Memory B cell (primary cell): ENCODE results near the gene AUTS2.

Source experiments
- ATAC-seq: fragments of 150-1000 bp; cut with Tn5 transposase; 2 replicates; pipeline ENCODE4 v1.10.0; 2021; ENCODE audit warnings: low read depth, mild to moderate bottlenecking, moderate library complexity
- DNase-seq, 2 donors: peaks; one replicate each; pipeline ENCODE4 v3.0.0; 2022; ENCODE audit warnings: low spot score in 2 of 2
- H3K27ac Mint-ChIP-seq: one replicate; pipeline ENCODE4 v1.8.0; 2022; ENCODE audit warnings: mild to moderate bottlenecking, moderate library complexity, mixed read lengths
- H3K27me3 Mint-ChIP-seq: one replicate; pipeline ENCODE4 v1.8.0; 2022; ENCODE audit warnings: mixed read lengths
- H3K36me3 Mint-ChIP-seq: one replicate; pipeline ENCODE4 v1.8.0; 2022; ENCODE audit warnings: mild to moderate bottlenecking, mixed read lengths
- H3K4me1 Mint-ChIP-seq: one replicate; pipeline ENCODE4 v1.8.0; 2022; ENCODE audit warnings: mixed read lengths
- H3K4me3 Mint-ChIP-seq: one replicate; pipeline ENCODE4 v1.8.0; 2022; ENCODE audit warnings: mild to moderate bottlenecking, moderate library complexity, mixed read lengths
- H3K9me3 Mint-ChIP-seq: one replicate; pipeline ENCODE4 v1.8.0; 2022; ENCODE audit warnings: mixed read lengths

Gene AUTS2

DNA sequence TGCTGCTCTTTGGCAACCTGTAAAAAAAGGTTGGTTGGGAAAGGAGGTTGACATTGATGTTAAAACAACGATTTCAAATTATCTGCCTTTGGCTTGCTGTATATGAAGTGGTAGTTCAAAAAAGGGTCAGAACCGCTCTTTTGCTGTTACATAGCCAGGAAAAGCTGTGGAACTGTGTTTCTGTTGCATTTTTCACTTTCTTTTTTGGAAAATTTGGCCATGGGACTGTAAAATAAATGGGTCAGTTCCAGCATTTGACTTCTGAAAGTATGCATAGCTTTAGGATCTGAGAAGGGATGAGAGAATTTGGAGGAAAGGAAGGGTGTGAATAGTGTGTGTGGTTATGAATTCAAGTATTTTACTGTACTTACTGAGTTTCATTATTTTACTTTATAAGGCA is 7.3 kb downstream of the AUTS2 start:
- Mint-ChIP-seq H3K36me3 (no peaks in the 10 kb centered on the region), H3K4me1 (peaks cover 3% of the 10 kb centered on the region), H3K9me3 (no peaks in the 10 kb centered on the region), H3K4me3 (no peak overlapping the region), H3K27ac (no peak overlapping the region), H3K27me3 (no peaks in the 10 kb centered on the region)
- ATAC-seq: no peak
- no peak for DNase-seq

DNA sequence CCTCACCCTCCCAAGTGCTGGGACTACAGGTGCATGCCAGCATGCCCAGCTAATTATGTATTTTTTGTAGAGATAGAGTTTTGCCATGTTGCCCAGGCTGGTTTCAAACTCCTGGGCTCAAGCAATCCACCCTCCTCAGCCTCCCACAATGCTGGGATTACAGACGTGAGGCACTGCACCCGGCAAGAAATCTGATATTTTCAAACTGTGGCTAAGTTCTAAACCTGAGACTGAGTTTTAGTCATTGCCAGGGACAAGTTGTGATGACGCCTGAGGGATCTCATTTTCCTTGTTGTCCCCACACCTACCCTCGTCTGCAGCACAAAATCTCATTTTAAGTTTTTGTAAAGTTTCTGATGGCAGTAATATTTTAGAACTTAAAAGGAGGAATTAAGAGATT is 9.8 kb downstream of the AUTS2 start:
- H3K4me1 Mint-ChIP-seq: peaks cover 2% of the 10 kb centered on the region
- H3K27ac Mint-ChIP-seq: no peak overlapping the region
- ATAC-seq (no peak), DNase-seq (no peak)
- H3K36me3 Mint-ChIP-seq: no peaks in the 10 kb centered on the region
- H3K27me3 Mint-ChIP-seq: no peaks in the 10 kb centered on the region
- no peak overlapping the region for H3K4me3 Mint-ChIP-seq
- H3K9me3 Mint-ChIP-seq: no peaks in the 10 kb centered on the region

DNA sequence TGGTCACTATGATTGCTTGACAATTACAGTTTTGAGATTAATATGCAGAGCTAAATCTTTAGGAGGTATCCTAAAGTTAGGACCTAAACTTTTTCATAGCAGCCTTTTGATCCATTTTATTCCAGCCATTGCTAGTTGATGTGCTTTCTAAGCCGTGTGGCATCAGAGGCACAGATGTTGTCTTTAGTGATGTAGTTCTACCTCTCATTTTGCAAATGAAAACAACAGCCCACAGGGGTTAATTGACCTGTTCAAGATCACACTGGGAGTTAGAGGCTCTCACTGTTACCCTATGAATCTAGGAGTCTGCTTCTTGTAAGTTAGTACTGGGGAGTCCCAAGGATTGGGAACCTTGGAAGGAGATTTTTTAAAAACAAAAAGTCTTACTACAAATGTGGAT is 10.6 kb downstream of the AUTS2 start:
- DNase-seq (no peak), ATAC-seq (no peak)
- Mint-ChIP-seq H3K27me3 (no peaks in the 10 kb centered on the region), H3K27ac (no peak overlapping the region), H3K4me3 (no peak overlapping the region), H3K9me3 (no peaks in the 10 kb centered on the region), H3K36me3 (no peaks in the 10 kb centered on the region), H3K4me1 (peaks cover 4% of the 10 kb centered on the region)

DNA sequence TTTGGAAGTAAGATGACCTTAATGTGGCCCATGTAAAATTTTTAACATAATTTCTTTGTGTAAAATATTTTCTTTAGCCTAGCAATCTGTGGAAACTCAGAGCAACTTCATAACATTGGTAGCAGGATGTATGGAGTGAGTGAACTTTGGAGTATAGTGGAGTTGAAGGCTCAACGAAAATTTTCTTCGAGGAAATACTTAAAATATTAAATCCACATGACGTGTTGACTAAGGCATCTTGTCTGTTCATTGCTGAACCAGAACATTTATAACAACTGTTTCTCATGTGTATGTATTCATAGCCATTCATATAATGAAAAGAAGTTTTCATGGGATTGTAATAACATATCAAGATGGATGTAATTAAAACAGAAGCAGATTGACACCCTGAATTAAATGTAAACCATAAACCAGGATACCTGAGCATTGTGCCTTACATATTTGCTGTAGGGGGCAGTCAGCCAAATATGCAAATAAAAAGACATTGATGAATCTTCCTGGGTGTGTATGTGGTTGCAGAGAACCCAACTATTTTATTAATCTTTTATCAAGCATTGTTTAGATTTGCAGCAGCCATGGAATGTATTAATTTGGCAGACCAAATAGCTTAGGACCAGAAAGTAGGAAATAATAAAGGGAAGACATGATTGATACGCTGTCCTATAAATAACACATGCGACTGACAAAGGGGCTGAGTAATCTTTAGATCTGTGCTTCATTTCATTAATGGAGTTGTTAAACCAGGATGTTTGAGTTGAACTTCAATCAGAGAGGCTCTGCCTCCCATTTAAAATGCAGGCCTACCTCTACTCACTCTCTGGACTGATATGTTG is 11.5 kb downstream of the AUTS2 start:
- Mint-ChIP-seq H3K4me1 (peaks cover 8% of the 10 kb centered on the region), H3K27me3 (no peaks in the 10 kb centered on the region), H3K9me3 (no peaks in the 10 kb centered on the region), H3K27ac (no peak overlapping the region), H3K4me3 (no peak overlapping the region), H3K36me3 (no peaks in the 10 kb centered on the region)
- ATAC-seq: no peak
- DNase-seq: no peak

DNA sequence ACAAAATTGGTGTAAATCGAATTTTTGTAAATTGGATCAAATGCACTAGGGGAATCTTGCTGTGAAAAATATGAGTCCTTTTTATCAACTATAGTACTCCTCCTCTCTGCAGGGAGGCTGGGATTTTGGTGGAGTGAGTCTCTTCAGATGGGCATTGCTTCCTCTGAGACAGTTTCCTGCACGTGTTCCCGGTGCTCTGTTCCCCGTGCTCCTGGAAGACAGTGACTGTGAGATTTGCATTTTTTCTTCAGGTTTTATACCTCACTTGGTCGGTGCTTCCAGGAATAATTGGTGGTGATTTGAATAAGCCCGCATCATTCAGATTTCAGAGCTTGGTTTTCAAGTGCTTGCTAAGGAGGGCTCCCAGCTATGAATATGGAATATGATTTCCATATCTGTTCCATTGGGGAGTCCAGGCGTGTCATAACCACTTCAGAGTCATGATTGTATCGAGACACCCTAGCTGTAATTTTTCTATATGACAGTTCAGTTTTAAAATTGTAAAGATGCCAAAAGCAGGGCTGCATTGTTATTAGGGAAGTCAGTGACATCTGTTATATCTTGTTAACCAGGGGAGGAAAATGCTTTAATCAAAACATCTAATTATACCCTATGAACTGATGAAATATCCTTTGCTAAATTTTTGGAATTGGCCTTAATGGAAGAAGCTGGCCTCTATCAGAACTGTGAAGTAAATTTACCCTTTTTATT is 12.3 kb downstream of the AUTS2 start:
- Mint-ChIP-seq H3K27me3 (no peaks in the 10 kb centered on the region), H3K9me3 (no peaks in the 10 kb centered on the region), H3K4me1 (peaks cover 8% of the 10 kb centered on the region), H3K27ac (no peak overlapping the region), H3K36me3 (no peaks in the 10 kb centered on the region), H3K4me3 (no peak overlapping the region)
- ATAC-seq: no peak
- DNase-seq: no peak

DNA sequence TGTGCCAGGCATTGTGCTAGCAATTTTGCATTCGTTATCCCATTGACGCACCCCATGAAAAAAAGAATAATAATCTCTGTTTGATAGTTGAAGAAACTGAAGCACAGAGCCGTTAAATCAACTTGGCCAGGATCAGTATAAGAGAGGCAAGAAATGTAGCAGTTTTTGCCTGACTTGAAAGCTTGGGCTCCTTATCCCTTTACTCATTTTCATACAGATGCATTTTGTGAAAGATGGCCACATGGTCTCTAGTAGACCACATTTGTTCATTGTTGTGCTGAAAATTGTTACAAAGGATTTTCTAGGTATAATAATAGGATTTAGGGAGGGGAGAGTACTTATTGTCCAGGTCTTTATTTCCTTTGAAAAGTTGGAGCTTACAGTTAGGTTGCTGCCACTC is 14.7 kb downstream of the AUTS2 start:
- no peaks in the 10 kb centered on the region for H3K9me3 Mint-ChIP-seq
- peaks cover 8% of the 10 kb centered on the region for H3K4me1 Mint-ChIP-seq
- ATAC-seq (no peak), DNase-seq (no peak)
- H3K27me3 Mint-ChIP-seq: no peaks in the 10 kb centered on the region
- no peak overlapping the region for H3K4me3 Mint-ChIP-seq
- no peak overlapping the region for H3K27ac Mint-ChIP-seq
- no peaks in the 10 kb centered on the region for H3K36me3 Mint-ChIP-seq

DNA sequence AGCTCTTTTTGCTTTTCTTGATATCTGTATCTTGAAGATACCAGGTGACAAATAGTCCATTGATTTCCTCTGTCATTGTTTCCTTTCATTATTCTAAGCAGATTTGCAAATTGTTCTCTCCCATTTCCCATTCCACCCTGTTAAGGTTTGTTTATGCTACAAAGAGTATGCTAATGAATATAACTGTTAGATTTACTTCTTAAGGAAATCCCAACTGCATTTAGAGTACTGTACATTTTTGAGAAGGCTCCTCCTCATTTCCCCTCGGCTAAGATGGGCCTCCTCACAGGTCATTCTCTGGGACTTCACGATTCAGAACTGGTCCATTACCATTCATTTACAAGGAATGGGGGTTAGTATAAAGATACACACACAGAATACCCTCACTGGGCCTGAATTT is 15.6 kb downstream of the AUTS2 start:
- no peak overlapping the region for H3K27ac Mint-ChIP-seq
- no peaks in the 10 kb centered on the region for H3K27me3 Mint-ChIP-seq
- ATAC-seq (no peak), DNase-seq (no peak)
- H3K4me1 Mint-ChIP-seq: peaks cover 8% of the 10 kb centered on the region
- H3K36me3 Mint-ChIP-seq: no peaks in the 10 kb centered on the region
- H3K4me3 Mint-ChIP-seq: no peak overlapping the region
- H3K9me3 Mint-ChIP-seq: no peaks in the 10 kb centered on the region

DNA sequence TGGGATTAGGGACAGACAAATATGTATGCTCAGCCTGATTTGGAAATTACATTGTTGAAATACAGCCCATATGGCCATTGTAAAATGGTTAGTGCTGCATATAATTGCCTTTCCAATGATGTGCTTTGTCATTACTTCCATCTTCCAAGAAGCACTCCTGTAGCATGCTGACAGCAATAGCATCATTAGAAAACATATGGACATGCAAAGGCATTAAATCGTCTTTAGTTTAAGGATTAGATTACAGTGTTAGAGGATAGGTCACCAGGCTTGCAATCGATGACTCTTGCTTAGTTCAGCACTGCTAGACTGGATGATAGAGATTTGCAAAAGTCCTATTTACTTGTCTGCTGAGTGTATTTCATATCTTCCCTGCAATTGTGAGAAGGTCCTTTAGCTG is 17.4 kb downstream of the AUTS2 start:
- H3K27ac Mint-ChIP-seq: no peak overlapping the region
- H3K9me3 Mint-ChIP-seq: no peaks in the 10 kb centered on the region
- DNase-seq: no peak
- no peak overlapping the region for H3K4me3 Mint-ChIP-seq
- no peaks in the 10 kb centered on the region for H3K27me3 Mint-ChIP-seq
- no peaks in the 10 kb centered on the region for H3K36me3 Mint-ChIP-seq
- H3K4me1 Mint-ChIP-seq: peaks cover 11% of the 10 kb centered on the region
- no peak for ATAC-seq

DNA sequence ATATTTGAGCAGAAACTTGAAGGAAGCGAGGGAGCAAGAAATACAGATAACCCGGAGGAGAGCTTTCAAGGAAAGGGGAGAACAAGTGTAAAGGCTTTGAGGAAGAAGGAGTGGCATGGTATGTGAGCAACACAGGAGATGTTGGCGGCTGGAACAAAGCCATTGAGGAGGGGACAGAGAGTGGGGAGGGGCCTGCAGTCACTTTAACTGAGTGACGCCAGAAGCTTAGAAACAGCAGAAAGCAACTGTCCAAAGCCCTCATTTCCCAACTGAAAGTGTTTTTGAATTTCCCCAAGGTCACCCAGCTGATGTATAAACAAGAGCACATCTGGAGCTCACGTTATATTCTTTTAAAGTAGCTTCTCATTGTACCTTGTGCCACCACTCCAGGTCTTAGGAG is 19.1 kb downstream of the AUTS2 start:
- Mint-ChIP-seq H3K36me3 (no peaks in the 10 kb centered on the region), H3K27me3 (no peaks in the 10 kb centered on the region), H3K27ac (no peak overlapping the region), H3K9me3 (no peaks in the 10 kb centered on the region), H3K4me3 (no peak overlapping the region), H3K4me1 (peaks cover 11% of the 10 kb centered on the region)
- no peak for ATAC-seq
- no peak for DNase-seq

DNA sequence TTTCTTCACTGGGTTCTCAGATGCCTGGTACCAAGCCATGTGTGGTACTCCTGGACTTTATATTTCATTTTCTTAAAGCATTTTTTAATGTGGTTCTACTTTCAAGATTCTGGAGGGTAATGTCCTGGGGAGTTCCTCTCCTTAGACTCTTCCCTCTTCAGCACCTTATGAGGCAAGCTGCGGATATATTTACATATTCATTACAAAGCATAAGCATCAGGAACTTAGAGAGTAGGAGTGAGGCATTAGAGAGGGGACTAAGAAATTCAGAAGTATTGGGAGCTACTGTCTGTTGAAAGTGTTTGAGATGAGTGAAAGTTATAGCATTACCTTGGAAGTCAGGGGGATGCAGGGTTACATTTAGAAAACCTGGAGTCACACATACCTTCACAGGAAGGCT is 20.8 kb downstream of the AUTS2 start:
- Mint-ChIP-seq H3K27ac (no peak overlapping the region), H3K27me3 (no peaks in the 10 kb centered on the region), H3K4me3 (no peak overlapping the region), H3K9me3 (no peaks in the 10 kb centered on the region), H3K4me1 (peaks cover 7% of the 10 kb centered on the region), H3K36me3 (no peaks in the 10 kb centered on the region)
- ATAC-seq (no peak), DNase-seq (no peak)

DNA sequence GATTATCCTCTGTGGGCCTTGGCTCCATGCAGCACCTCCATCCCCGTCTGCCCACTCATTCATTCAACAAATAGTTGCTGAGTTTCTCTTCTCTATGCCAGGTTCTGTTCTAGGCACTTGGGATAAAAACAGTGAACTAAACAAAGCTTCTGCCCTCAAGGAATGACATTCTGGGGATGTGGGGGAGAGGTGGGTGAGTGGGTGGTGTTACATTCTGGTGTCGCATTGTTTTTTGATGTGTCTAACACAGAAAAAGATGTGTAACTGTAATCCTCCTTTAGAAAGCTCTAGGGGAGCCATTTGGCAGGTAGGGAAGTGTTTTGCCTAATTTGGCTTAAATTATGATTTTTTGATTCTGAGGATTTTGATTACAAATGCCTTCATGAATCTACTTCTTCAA is 21.4 kb downstream of the AUTS2 start:
- DNase-seq (no peak), ATAC-seq (no peak)
- Mint-ChIP-seq H3K27me3 (no peaks in the 10 kb centered on the region), H3K4me3 (no peak overlapping the region), H3K27ac (no peak overlapping the region), H3K36me3 (no peaks in the 10 kb centered on the region), H3K4me1 (peaks cover 4% of the 10 kb centered on the region), H3K9me3 (no peaks in the 10 kb centered on the region)

DNA sequence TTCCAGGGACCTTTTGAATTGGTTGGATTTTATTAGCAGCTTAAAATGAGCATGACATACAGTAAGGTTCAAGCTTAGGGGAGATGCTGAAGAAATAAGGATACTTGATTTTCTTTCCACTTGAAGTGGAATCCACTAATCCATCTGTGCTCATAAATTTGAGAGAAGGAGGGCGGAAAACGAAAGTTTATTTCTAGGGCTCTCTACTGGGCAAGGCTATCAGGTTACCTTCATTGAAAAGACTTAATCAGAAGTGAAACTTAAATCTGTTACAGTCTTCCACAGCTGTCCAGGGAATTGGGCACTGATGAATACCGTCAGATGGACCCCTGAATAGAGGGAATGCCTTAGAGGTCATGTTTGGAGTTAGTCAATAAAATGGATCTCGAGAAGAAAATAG is 21.8 kb downstream of the AUTS2 start:
- ATAC-seq (no peak), DNase-seq (no peak)
- no peaks in the 10 kb centered on the region for H3K9me3 Mint-ChIP-seq
- H3K27ac Mint-ChIP-seq: no peak overlapping the region
- H3K4me3 Mint-ChIP-seq: no peak overlapping the region
- H3K36me3 Mint-ChIP-seq: no peaks in the 10 kb centered on the region
- H3K27me3 Mint-ChIP-seq: peaks cover 1% of the 10 kb centered on the region
- H3K4me1 Mint-ChIP-seq: peaks cover 4% of the 10 kb centered on the region

DNA sequence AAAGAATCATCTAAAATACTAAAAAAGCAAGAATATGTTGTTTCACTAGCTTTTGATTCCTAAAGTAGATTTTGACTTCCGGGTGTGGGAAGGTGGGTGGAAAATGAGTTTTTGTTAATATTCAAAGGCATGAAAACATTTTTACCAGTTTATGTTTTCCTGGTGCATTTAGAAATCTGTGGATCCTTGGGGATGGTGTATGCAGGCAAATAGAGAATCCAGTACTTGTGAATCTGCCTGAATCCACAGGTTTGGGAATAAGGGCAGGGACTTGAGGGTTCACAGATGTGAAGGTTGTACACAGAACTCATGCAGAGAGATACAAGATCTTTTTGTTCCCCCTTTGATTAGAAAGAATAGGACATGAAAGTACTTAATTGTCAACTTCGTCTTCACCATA is 22.4 kb downstream of the AUTS2 start:
- ATAC-seq: no peak
- Mint-ChIP-seq H3K27ac (no peak overlapping the region), H3K27me3 (peaks cover 1% of the 10 kb centered on the region), H3K4me1 (peaks cover 5% of the 10 kb centered on the region), H3K36me3 (no peaks in the 10 kb centered on the region), H3K4me3 (no peak overlapping the region), H3K9me3 (no peaks in the 10 kb centered on the region)
- DNase-seq: no peak

DNA sequence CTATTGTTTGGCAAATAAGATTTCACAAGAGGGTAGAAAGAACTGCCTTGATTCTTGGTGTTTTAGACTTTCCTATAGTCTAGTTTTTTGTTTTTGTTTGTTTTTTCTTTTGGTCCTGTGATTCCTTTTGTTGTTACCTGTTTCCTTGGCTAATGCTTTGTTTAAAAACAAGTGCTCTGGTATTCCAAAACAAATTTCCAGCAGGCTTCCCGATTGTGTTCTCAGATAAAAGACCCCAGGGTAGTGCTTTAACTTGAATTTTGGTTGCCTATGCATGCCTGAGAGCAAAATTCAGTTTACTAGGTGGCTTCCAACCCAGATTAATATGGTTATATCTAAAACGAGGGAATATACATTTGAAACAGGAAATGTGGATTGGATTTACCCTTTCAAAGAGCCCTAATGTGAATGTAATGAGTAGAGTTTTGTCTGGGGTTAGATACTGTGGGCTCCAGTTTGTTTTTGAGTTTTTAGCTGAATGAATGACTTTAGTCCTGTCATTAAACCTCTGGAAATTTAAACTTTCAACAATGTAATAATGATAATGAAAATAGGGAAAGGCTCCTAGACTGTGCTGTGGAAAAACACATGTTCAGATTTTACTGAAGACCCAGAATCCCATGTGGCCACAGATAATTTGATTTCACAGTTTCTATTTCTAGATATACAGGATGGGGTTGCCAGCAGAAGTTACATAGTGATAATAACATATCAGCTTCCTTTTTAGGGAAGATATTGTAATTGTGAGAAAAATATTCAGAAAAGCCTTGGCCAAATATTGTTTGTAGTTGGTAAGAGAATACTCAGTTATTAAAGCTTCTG is 23.9 kb downstream of the AUTS2 start:
- no peak for ATAC-seq
- H3K27me3 Mint-ChIP-seq: peaks cover 1% of the 10 kb centered on the region
- no peak overlapping the region for H3K4me3 Mint-ChIP-seq
- no peaks in the 10 kb centered on the region for H3K9me3 Mint-ChIP-seq
- H3K27ac Mint-ChIP-seq: no peak overlapping the region
- no peak for DNase-seq
- no peaks in the 10 kb centered on the region for H3K36me3 Mint-ChIP-seq
- peaks cover 8% of the 10 kb centered on the region for H3K4me1 Mint-ChIP-seq
